HEK293 (cell line): Measurements from ENCODE around the gene LFNG.

ENCODE experiments used
- CTCF ChIA-PET: fragments of 350-600 bp; formaldehyde crosslinking; extraction: SDS; loops from one replicate; lab custom pipeline; 2021; ENCODE audit warnings: antibody characterized with exemption; lab: Yijun Ruan, JAX
- POLR2A ChIA-PET: fragments of 300-600 bp; formaldehyde crosslinking; extraction: SDS; loops from one replicate; lab custom pipeline; 2020; ENCODE audit warnings: antibody characterized with exemption, inconsistent platforms; lab: Yijun Ruan, JAX
- H3K27ac ChIP-seq: fragments of 200-500 bp; sonication (Bioruptor generic); 2 replicates; pipeline ENCODE4 v1.5.1; 2014; ENCODE audit warnings: low read depth, low read length, control low read depth, inconsistent platforms; ENCODE audit errors: extremely low read depth
- H3K36me3 ChIP-seq, 2 experiments: fragments of 200-500 bp in 1 of 2; sonication (Bioruptor generic) in 1 of 2; 1 replicate in 1 of 2; 2 replicates in 1 of 2; pipeline ENCODE4 v1.5.1; 2014 to 2017; ENCODE audit warnings: inconsistent platforms in 2 of 2, low read length in 2 of 2; ENCODE audit not compliant: control insufficient read depth in 2 of 2, insufficient read depth in 1 of 2
- H3K4me1 ChIP-seq: fragments of 200-500 bp; sonication (Bioruptor generic); 2 replicates; pipeline ENCODE4 v1.5.1; 2014; ENCODE audit warnings: mild to moderate bottlenecking, low read length, inconsistent platforms; ENCODE audit not compliant: control insufficient read depth, insufficient read depth
- H3K4me3 ChIP-seq: 2 replicates; pipeline ENCODE4 v1.5.1; 2011; ENCODE audit warnings: low read depth, mild to moderate bottlenecking, control low read depth, low read length, moderate library complexity
- H3K9me3 ChIP-seq: fragments of 200-500 bp; sonication (Bioruptor generic); 2 replicates; pipeline ENCODE4 v1.5.1; 2014; ENCODE audit warnings: low read depth, low read length, inconsistent platforms; ENCODE audit not compliant: control insufficient read depth, insufficient read depth
- ELK4 ChIP-seq: IDR thresholded peaks from 2 replicates; pipeline ENCODE4 v1.6.1; 2011; ENCODE audit warnings: mild to moderate bottlenecking, low read depth, low read length, borderline replicate concordance
- GLIS2 ChIP-seq: fragments of 450-650 bp; formaldehyde crosslinking; IDR thresholded peaks from 2 replicates; pipeline ENCODE4 v1.5.1; 2016; ENCODE audit warnings: missing biosample characterization, missing genetic modification characterization
- KLF16 ChIP-seq: fragments of 450-650 bp; formaldehyde crosslinking; IDR thresholded peaks from 2 replicates; pipeline ENCODE4 v1.5.1; 2017; ENCODE audit warnings: missing biosample characterization, missing genetic modification characterization
- KLF7 ChIP-seq: fragments of 450-650 bp; formaldehyde crosslinking; IDR thresholded peaks from 2 replicates; pipeline ENCODE4 v1.5.1; 2016; ENCODE audit warnings: missing biosample characterization, missing genetic modification characterization, borderline replicate concordance
- MYNN ChIP-seq: fragments of 450-650 bp; formaldehyde crosslinking; IDR thresholded peaks from 2 replicates; pipeline ENCODE4 v1.5.1; 2016; ENCODE audit warnings: missing biosample characterization, missing genetic modification characterization, borderline replicate concordance
- REPIN1 ChIP-seq: fragments of 450-650 bp; formaldehyde crosslinking; IDR thresholded peaks from 2 replicates; pipeline ENCODE4 v1.5.1; 2017; ENCODE audit warnings: missing biosample characterization, missing genetic modification characterization, low read depth
- ZBTB10 ChIP-seq: fragments of 450-650 bp; formaldehyde crosslinking; IDR thresholded peaks from 2 replicates; pipeline ENCODE4 v1.5.1; 2016; ENCODE audit warnings: missing biosample characterization, missing genetic modification characterization
- ZBTB17 ChIP-seq: fragments of 450-650 bp; formaldehyde crosslinking; IDR thresholded peaks from 2 replicates; pipeline ENCODE4 v1.5.1; 2016; ENCODE audit warnings: missing biosample characterization, missing genetic modification characterization
- ZBTB21 ChIP-seq: fragments of 450-650 bp; formaldehyde crosslinking; IDR thresholded peaks from 2 replicates; pipeline ENCODE4 v1.5.1; 2017; ENCODE audit warnings: missing biosample characterization, missing genetic modification characterization
- ZNF146 ChIP-seq: fragments of 450-650 bp; formaldehyde crosslinking; IDR thresholded peaks from 2 replicates; pipeline ENCODE4 v1.5.1; 2016; ENCODE audit warnings: missing biosample characterization, missing genetic modification characterization
- ZNF174 ChIP-seq: fragments of 450-650 bp; formaldehyde crosslinking; IDR thresholded peaks from 2 replicates; pipeline ENCODE4 v1.5.0; 2017; ENCODE audit warnings: missing biosample characterization, mild to moderate bottlenecking, missing genetic modification characterization
- ZNF274 ChIP-seq, 2 experiments: fragments of 200-500 bp in 1 of 2; fragments of 450-650 bp in 1 of 2; sonication (Bioruptor generic) in 1 of 2; formaldehyde crosslinking in 1 of 2; IDR thresholded peaks; 2 replicates each; pipeline versions ENCODE4 v1.5.1 to v1.6.1; 2014 to 2016; ENCODE audit warnings: borderline replicate concordance in 1 of 2, inconsistent platforms in 1 of 2, low read length in 1 of 2, missing biosample characterization in 1 of 2, missing genetic modification characterization in 1 of 2
- ZNF280C ChIP-seq: fragments of 450-650 bp; formaldehyde crosslinking; IDR thresholded peaks from 2 replicates; pipeline ENCODE4 v1.5.1; 2016; ENCODE audit warnings: missing biosample characterization, missing genetic modification characterization
- ZNF280D ChIP-seq: fragments of 450-650 bp; formaldehyde crosslinking; IDR thresholded peaks from 2 replicates; pipeline ENCODE4 v1.5.1; 2016; ENCODE audit warnings: missing biosample characterization, missing genetic modification characterization
- ZNF521 ChIP-seq: fragments of 450-650 bp; formaldehyde crosslinking; IDR thresholded peaks from 2 replicates; pipeline ENCODE4 v1.5.1; 2017; ENCODE audit warnings: missing biosample characterization, mild to moderate bottlenecking, missing genetic modification characterization
- ZNF548 ChIP-seq: fragments of 450-650 bp; formaldehyde crosslinking; IDR thresholded peaks from 2 replicates; pipeline ENCODE4 v1.5.1; 2016; ENCODE audit warnings: missing biosample characterization, missing genetic modification characterization
- ZNF654 ChIP-seq: fragments of 450-650 bp; formaldehyde crosslinking; IDR thresholded peaks from 2 replicates; pipeline ENCODE4 v1.5.1; 2016; ENCODE audit warnings: low read depth, missing biosample characterization, missing genetic modification characterization
- ZNF658 ChIP-seq: fragments of 450-650 bp; formaldehyde crosslinking; IDR thresholded peaks from 2 replicates; pipeline ENCODE4; 2016; ENCODE audit warnings: missing biosample characterization, missing genetic modification characterization
- ZSCAN30 ChIP-seq: fragments of 450-650 bp; IDR thresholded peaks from 2 replicates; pipeline ENCODE4 v1.5.1; 2018; ENCODE audit warnings: missing biosample characterization, mild to moderate bottlenecking, missing genetic modification characterization, moderate library complexity
- ZSCAN4 ChIP-seq: fragments of 450-650 bp; formaldehyde crosslinking; IDR thresholded peaks from 2 replicates; pipeline ENCODE4 v1.5.1; 2017; ENCODE audit warnings: missing biosample characterization, missing genetic modification characterization
- TF ChIP-seq, protein P1 (sequence below): fragments of 450-650 bp; formaldehyde crosslinking; IDR thresholded peaks from 2 replicates; pipeline ENCODE4 v1.5.1; 2016; ENCODE audit warnings: missing biosample characterization, missing genetic modification characterization, low read depth

Gene LFNG

DNA sequence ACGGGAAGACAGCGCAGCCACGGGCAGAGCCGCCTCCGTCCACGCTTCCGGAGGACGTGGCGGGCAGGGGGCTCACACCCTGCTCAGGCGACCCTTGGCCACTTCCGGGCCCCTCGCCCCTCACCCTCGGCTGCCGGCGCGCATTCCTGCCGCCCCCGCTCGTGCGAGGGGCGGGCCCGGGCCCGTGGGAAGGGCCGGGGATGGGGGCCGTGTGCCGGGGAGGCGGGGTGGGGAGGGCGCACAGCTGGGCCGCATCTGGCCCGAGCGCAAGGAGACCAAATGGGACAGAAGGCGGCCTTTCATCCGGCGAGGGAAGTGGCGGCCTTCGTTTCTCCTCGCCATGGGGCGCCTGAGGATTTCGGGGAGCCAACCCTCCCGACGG lies 846 bp upstream of the LFNG start (continued):
- TF ChIP-seq, protein P1, sequence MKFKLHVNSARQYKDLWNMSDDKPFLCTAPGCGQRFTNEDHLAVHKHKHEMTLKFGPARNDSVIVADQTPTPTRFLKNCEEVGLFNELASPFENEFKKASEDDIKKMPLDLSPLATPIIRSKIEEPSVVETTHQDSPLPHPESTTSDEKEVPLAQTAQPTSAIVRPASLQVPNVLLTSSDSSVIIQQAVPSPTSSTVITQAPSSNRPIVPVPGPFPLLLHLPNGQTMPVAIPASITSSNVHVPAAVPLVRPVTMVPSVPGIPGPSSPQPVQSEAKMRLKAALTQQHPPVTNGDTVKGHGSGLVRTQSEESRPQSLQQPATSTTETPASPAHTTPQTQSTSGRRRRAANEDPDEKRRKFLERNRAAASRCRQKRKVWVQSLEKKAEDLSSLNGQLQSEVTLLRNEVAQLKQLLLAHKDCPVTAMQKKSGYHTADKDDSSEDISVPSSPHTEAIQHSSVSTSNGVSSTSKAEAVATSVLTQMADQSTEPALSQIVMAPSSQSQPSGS (tag by site-specific recombination), result no peak
- TF ChIP-seq ZNF521 (tag by site-specific recombination) (no peak), KLF16 (tag by site-specific recombination) (no peak), ZNF274 (IDR thresholded peaks at IDR 0.05; ENCODE audit: low read length) (no peak), ZNF274 (tag by site-specific recombination; IDR thresholded peaks at IDR 0.05; ENCODE audit: borderline replicate concordance) (no peak), ZBTB17 (tag by site-specific recombination) (no peak), ZSCAN4 (no peak), ZNF174 (no peak), ZNF146 (no peak), ZSCAN30 (tag by site-specific recombination) (no peak)

GRCh38 chr7:2520131-2520760 lies 672 bp downstream of the LFNG start:
- Histone ChIP-seq H3K27ac (no peak overlapping the region), H3K4me1 (peaks cover 8% of the 10 kb centered on the region), H3K4me3 (peak overlapping the region; percentile 39), H3K9me3 (no peaks in the 10 kb centered on the region), H3K36me3 (no peaks in the 10 kb centered on the region)
- ChIA-PET POLR2A (interaction anchor here (1.0 to 1.1 kb wide), 2 partner anchors 11 to 27 kb away, joined by 3 read pairs; no protein-coding TSS in a partner anchor), CTCF (interaction anchor here (1.4 kb wide), 1 partner anchor 51 kb away, joined by 4 read pairs; no protein-coding TSS in a partner anchor)
- TF ChIP-seq ZNF654 (tag by site-specific recombination) (no peak), GLIS2 (peak; percentile 70), KLF7 (tag by site-specific recombination) (no peak), KLF16 (tag by site-specific recombination) (no peak), ZNF280C (tag by site-specific recombination) (no peak), MYNN (no peak), ZNF280D (no peak), ZBTB10 (tag by site-specific recombination) (peak; percentile 51; the same call in 1 of the 2 replicates), ELK4 (no peak), ZNF548 (no peak), ZBTB21 (tag by site-specific recombination) (no peak), ZNF658 (tag by site-specific recombination) (no peak), REPIN1 (tag by site-specific recombination) (no peak)
- TF ChIP-seq, protein P1 (tag by site-specific recombination), result no peak
